ENCODE results near the gene ARL5A.
"Not testable (repeated sequence)": the region's sequence is repeated elsewhere in the genome, so short reads cannot be mapped to it uniquely, and the experiment has no call there.

Gene ARL5A, protein sequence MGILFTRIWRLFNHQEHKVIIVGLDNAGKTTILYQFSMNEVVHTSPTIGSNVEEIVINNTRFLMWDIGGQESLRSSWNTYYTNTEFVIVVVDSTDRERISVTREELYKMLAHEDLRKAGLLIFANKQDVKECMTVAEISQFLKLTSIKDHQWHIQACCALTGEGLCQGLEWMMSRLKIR

DNA sequence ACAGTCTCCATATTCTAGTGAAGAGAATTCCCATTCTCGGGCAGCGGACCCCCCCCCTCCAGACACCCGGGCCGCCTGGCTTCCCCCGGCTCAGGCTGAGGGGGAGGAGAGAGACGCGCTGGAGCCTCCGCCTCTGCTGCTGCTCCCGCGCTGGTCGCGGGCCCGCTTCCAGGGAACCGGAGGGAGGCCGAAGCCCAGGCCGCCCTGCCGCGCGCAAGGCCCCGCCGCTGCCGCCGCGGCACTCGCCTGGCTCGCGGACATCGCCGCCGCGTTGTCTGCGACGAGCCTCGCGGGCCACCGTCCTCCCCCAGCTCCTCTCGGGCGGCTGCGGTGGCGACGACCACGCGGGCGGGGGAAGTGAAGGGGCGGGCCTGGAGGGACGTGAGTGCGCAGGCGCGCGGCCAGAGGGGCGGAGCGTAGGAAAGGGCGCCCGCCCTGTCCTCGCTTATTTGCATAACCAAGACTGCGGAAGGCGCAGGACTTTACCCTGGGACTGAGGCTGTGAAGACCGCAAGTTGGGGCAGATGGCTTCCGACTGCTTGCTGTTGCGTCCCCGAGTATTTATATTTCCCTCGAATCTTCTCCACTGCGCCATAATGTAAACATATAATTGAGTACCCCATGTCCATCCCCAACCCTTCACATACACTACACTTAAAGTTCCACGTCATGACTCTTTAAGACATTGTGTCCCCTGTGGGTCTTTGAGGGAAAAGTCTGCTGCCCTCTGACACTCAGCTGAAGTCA, at the start of gene ARL5A:
TSS of gene ARL5A (minus strand) at position 279 of the 747 bp plus-strand sequence. CDS start at position 34, 245 bp downstream.
- peak; percentile 93 for DNase-seq (ENCODE audit: low spot score)

DNA sequence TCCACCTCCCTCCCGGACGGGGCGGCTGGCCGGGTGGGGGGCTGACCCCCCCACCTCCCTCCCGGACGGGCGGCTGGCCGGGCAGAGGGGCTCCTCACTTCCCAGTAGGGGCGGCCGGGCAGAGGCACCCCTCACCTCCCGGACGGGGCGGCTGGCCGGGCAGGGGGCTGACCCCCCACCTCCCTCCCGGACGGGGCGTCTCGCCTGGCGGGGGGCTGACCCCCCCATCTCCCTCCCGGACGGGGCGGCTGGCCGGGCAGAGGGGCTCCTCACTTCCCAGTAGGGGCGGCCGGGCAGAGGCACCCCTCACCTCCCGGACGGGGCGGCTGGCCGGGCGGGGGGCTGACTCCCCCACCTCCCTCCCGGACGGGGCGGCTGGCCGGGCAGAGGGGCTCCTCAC, 47.4 kb upstream of the ARL5A start:
- not testable (repeated sequence) for DNase-seq (ENCODE audit: low spot score)

DNA sequence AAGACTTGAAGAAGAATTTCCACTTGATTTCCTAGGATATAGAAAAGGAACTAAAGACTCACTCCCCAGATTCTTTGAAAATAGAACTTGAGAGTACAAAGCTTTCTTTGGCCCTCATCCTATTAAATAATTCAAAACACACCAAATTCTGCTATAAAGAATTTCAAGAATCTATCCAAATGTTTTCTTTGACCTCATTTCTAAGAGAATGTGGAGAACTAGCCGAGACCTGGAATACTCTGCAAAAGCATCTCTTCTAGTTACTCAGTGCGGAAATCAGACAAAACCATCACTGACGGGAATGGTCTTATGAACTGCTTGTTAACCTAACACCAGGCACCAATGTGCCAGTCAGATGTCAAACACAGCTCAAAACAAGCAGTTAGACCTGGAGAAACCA, 44.2 kb upstream of the ARL5A start:
- DNase-seq (ENCODE audit: low spot score) = no peak

DNA sequence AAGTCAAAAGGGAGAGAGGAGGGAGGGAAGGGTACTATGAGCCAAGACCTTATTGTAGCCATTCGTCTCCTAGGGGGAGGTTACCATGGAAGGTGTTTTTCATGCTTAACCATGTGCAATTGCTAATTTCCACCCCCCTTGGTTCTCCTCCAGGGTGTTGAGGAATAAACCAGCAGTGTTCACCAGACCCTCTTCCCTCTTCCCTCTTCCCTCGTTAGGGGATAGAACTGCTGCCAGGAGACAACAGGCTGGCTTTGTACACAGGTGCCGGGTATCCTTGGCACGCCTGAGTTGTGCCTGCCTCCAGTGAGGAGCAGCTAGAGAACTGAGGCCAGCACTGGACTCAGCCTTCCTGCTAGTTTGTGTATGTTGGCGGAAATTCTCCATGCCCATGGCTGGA, 41.1 kb upstream of the ARL5A start:
- no peak for DNase-seq (ENCODE audit: low spot score)

DNA sequence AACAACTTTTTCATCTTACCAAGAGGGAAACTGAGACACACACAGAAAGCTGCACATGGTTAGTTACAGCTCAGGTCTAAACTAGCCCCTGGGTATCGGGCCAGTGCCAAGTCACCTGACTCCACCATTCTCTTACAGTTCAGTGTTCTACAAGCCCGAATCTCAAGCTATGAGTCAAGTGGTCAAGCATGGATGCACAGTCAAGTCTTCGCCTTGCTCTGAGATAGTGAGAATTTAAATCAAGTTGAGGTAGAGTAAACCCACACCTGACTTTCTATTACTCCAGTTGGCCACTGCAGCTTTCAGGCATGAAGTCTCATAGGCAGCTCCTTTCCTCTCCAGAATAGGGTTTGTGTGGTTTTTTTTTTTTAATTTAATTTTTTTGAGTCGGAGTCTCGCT, 34.5 kb upstream of the ARL5A start:
- no peak for DNase-seq (ENCODE audit: low spot score)

DNA sequence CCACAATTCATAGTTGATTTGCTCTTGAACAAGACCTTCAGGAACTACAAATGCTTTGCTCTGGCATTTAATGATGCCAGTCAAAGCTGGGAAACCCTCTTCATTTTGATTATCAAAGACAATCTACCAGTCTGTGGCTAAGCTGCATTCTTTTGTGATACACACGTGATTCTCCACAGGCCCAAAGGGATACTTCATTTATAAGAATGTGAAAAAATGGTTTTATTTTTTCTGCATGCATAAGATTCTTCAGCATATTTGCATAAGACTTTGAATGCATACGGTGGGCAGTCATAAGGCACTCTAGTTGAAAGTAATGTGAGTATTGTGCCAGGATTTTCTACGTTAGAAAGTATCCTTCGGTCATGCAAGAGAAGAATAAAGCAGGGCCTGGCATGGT, 33.0 kb upstream of the ARL5A start:
- DNase-seq (ENCODE audit: low spot score) = peak; percentile 38

DNA sequence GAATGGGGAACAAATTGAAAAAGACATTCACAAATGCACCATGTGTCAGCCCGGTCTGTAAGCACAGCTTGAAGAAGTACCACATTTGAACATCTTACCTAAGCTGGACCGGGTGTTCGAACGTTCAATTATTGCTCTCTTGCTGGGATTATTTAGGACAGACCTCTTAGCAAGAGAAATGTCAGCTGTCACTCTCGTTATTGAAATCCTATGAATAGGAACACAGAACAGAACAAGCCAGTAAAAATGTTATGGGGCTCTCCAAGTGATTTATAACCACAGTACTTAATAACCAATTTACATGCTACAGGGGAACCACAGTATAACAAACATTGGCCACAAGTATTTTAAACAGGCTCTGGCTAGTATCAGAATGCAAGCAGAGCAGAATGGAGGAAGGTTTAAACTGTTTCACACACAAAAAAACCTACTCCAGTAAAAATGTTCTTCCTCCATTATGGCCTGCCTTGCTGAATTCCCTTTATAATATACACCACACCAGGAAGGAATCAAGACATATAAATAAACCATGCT, 32.5 kb upstream of the ARL5A start:
- DNase-seq (ENCODE audit: low spot score) = no peak

DNA sequence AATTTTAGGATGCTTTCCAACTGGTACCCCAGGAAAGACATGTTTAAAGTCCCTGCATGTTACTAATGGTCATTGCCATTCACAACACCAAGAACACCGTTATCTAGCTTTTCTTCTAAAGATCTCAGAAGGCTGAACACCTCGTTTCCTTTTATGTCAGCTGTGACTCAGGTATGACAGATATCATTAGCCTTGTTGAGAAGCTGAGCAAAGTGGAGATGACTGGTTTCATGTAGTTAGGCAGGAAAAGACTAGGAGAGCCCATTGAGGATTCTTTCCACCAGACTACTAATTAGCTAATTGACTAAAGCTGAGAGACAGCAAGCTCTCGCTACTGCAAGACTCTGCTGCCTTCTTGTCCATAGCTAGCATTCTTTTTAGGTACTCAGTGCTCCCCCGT, 32.0 kb upstream of the ARL5A start:
- DNase-seq (ENCODE audit: low spot score) = no peak

DNA sequence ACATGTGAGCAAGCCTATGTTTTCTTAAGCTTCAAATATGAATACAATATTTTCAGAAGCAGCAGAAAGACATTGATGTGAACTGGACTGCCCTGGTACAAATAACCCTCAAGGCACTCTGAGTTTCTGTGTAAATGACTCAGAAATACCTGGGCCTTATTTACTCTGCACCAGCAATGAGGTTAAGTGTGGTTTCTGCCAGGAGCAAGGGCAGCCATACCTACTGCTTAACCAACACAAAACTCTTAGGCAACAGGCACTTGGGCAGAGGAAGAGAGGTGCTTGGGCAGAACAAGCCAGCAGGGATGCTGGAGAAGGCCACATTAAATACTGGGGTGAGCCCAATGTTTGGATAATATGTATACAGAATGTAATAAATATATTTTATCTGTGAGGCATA, 29.4 kb upstream of the ARL5A start:
- DNase-seq (ENCODE audit: low spot score) = no peak

DNA sequence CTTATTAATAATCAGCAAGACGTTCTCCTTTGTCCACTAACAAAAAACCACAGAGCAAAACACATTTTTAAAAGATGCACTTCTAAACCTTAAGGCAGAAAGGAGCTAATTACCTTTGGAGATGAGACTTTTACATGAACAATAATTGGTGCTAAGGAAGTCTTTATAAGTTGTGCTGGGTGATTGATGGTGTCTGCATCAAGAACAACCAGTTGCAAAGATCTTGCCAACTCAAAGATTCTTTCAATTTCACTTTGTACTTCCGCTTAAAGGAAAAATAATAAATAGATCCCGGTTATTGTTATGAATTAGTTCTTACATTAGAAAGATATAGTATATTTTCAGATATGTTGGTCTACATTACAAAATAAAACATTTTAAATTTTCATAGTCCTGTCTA, 26.9 kb upstream of the ARL5A start:
- no peak for DNase-seq (ENCODE audit: low spot score)

DNA sequence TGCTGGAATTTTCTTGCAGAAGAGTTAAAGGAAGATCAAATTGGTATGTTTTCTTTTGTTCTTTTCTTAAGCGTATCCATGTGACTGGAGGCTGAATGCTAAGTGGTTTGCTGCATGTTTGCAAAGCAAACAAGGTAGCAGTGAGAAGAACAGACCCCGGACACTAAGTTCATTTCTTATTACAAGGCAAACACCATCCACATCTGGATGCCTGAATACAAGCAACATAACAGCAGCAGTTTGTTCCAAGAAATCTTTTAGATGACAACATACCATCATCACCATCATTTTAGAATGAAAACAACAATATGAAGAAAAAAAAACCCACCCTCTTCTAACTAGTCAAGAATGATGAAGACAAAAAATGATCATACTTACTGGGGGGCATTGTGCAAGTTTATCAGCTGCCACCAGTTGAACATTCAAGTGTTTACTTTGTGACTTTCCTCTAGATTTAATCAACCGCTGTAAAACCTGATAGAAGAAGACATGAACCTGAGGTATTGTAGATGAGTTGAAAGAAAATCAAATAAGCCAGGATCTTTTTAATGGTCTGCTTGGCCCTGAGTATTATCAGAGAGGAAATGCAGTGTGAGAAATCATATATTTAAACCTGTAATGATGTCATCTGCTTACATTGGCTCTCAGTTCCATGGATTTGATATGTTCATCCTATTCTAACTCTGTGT, 25.0 kb upstream of the ARL5A start:
- no peak for DNase-seq (ENCODE audit: low spot score)

DNA sequence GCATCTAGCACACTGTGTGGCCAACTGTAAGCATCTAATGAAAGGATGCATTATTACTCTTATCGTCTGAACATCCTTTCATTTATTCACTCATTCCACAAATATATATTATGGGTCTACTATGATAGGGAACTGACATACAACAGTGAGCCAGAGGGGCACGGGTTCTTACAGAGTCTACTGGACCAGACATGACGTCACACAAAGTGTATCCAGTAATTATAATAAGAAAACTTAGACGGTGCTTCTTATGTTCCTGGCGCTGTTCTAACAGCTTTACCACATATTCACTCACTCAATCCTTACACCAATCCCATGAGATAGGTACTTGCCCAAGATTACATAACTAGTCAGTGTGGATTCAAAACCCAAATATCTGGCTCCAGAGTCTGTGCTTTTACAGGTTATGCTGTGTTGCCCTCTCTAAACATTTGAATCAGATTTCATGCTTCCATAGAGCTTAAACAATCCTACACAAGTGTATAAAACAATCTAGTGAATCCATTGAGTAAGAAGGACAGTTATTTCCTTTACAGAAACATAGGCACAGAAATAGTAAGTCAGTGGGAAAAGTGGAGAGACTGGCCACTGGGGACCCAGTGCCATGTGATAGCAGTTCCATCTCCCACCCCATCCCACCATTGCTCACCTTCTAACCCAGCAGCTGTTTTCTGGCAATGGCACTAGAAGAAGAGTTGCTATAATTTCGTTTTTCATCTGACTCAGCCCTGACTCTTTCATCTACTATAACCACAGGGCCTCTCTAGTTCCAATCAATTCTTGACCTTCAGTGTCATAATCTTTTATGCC, 24.2 kb upstream of the ARL5A start:
- DNase-seq (ENCODE audit: low spot score) = no peak

DNA sequence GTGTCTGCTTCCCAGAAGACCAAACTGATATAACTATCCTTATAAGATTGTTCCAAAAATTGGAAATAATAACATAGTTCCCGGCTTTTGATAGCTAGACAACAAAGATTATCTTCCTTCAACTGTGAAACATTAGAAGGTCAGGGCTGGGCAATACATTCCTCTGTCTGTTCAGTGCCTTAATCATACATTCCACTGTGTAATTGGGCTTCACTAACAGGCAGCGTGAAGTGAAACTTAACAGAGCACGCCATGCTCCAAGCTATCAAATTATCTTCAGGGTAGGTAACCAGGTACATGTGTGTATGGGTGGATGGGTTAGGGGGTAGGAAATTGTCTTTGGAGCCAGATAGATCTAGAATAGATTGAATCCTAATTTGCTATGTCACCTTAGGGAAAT, 23.5 kb upstream of the ARL5A start:
- DNase-seq (ENCODE audit: low spot score) = no peak

DNA sequence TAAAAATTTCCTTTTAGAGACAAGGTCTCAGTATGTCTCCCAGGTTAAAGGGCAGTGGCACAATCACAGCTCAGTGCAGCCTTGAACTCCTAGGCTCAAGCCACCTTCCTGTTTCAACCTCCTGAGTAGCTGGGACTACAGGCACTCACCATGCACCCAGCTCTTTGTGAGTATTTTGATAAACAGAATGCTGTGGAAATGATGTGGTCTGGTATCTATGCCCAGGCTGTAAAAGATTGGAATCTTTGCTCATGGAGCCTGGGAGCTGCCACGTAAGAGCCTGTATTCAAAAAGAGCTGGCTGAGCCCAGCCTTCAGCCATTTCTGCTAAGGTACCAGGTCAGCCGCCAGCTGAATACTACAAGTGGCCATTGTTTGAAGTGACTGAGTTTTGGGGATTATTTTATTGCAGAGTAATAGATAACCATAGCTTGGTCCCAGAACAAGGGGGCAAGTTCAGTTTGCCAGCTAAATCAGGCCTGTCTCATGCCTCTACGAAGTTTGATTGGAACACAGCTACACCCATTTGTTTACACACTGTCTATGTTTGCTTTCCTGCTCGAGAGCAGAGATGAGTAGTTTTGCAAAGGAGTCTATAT, 21.3 kb upstream of the ARL5A start:
- DNase-seq (ENCODE audit: low spot score) = no peak

DNA sequence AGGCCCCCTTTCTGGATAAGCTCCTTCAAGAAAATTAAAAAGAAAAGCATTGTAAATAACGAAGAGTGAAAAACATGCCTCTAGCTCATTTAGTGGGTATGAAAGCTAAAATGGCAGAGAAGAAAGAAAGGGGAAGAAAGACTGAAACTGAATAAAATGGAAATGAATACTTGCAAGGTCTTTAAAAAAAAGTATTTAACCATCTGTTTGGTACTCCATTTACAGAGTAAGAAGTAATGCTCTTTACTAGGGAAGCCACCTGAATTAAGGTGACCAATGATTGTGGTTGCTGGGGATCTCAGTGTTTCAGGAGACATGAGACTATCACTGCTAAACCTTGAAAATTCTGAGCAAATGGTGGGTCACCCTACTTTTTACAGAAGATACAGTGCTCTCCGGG, 17.7 kb upstream of the ARL5A start:
- no peak for DNase-seq (ENCODE audit: low spot score)

DNA sequence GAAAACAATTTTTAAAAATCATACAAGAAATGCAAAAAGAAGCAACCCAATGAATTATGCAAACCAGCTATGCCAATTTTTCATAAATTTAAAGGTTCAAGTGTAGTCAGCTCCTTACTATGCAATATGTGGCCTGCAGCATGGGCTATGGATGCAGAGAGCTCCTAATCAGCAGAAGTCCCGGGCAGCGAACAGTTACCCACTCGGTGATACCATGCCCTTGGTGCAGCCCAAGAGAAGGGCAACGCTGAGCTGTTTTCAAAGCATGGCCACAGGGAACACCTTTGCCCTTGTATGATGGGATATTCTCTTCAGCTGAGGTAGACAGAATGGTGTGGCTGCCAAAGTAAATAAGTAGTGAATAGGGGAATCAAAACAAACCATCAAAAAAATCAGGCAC, 17.3 kb upstream of the ARL5A start:
- DNase-seq (ENCODE audit: low spot score) = no peak

DNA sequence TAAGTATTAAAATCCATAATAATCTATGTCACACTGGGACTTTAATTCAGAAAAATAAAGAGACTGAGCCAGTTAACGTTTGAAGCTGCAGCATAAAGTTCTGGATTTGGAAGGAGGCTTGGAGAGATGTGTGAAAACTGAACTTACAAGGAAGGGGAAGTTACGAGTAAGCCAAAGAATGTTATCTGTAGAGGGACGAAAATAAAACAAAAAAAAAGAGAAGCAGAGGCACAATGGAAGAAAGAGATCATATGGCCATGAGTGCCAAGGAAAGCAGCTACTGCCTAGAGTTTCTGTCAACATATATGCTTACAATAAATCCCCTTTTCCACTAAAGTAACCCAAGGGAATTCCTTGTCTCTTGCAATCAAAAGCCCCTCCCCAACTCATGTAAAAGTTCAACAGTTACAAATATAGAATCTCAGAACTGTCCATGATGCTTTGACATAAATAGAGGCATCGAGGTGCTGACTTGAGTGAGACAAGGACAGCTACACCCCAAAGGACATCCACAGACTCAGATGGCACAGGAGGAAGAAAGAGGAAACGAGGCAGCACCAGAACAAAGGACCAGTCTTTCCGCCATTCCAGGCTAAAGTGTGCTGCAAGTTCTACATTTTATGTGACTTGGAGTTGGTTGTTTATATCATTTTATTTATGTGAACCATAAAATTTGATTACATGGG, 16.1 kb upstream of the ARL5A start:
- DNase-seq (ENCODE audit: low spot score) = no peak

DNA sequence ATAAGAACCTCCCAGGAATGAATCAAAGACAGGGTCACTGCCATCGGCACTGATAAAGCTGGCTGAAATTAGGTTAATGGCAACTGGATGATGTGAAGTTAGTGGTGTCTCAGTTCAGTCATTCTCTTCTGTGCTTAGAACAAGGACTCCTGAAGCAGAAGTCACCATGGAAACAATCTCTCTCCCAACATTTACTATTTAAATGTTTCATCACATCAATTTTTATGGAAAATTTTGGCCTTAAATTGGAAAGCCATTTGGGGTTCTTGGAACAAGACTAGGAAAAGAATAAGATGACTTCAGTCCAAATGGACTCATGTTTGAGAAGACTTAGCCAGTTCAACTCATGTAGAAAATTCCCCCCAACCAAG, 15.5 kb upstream of the ARL5A start:
- DNase-seq (ENCODE audit: low spot score) = no peak

DNA sequence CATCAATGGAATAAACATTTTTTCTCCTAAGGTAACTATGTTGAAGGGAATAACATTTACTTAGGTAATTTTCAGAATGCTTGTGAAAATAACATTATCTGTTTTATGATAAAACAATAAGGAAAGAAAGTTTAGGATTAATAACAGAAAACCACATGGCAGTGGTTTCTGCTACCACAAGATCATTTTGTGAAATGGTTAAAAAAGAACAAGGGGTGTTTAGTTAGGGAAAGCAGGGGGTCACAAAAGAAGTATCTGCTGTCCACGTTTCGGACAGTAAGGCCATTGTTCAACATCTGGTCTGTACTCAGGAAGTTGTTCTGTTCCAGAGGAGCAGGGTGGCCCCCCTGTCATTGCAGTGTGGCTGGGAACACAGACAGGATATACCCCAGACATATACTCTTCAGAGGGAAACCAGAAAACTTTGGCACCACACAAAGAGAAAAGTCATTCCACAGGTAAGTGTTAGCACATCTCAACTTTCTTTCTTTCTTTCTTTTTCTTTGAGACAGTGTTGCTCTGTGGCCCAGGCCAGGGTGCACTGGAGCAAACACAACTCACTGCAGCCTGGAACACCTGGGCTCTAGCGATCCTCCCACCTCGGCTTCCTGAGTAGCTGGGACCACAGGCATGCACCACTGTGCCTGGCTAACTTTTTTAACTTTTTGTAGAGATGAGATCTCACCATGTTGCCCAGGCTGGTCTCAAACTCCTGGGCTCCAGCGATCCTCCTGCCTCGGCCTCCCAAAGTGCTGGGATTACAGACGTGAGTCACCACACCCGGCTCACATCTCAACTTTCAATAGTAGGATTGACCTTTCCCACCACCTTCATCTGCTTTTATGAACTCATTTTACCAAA, 14.8 kb upstream of the ARL5A start:
- DNase-seq (ENCODE audit: low spot score) = peak; percentile 37

DNA sequence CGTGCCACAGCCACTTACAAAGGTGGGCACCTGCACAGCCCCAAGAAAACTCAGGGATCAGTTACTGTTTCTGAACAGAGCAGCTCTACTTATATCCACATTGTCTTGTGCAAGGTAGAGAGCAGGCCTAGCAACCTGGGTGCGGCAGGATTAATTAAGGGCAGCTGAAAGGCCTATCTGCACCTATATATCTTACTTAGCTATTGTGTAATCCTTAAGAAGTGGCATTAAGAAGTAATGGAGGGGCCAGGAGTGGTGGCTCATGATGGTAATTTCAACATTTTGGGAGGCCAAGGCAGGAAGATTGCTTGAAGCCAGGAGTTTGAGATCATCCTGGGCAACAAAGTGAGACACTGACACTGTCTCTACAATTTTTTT, 12.8 kb upstream of the ARL5A start:
- no peak for DNase-seq (ENCODE audit: low spot score)
